ENCODE data around the gene PLXNA4. TPM values are rescaled to one million over a fixed set of nuclear protein-coding genes. Genes with fewer than 3 reads are reported as not detected.

Gene PLXNA4
- polyA plus RNA-seq, 2 of the 4 experiments (the other 2 are of a cell fraction), result 0.12 to 0.34 TPM

DNA sequence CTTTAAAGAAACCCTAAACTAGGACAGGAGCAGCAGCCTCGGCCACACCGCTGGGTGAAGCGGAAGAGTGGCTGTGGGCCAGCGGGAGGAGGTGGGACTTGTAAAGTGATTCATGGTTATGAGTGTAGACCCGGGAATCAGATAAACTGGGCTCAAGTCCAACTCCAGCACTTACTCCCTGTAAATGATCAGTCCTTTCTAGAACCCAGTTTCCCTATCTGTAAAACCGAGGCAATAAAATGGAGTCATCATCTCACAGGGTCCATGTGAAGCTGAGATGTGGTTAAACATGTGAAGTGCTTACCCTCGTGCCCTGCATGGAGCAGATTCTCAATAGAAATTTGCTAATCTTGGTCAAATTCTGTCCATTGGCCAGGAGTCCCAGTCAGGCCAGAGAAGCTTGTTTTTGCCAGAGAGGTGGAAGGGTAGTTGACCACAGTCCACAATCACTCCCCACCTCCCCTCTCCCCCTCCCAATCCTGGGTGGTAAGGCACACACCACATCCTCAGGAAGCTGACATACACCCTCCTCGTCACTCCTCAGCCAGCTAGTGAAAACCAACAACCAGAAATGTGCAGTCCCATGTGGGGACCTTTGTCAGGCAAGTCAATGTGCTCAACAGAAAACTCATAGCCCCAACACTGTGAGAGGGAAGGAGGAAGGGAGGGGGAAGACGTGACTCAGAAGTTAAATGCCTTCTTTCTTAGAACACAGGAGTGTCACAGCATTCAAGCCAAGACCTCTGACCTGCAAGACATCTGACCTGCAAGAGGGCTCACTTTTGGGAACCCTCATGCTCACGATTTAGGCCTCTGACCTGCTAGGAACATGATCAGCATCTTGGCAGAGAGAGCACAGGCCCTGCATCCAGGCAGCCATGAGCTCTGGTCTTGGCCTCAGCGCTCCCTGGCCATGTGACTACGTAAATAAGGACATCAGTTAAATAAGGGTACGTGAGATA lies 145.1 kb downstream of the PLXNA4 start:
- TF ChIP-seq EHF (CRISPR knock-in tag; IDR thresholded peaks at IDR 0.05) (no peak), EHMT2 (IDR thresholded peaks at IDR 0.05; ENCODE audit: low read depth) (no peak), CHD4 (IDR thresholded peaks at IDR 0.05; ENCODE audit: borderline replicate concordance) (no peak)
- TF ChIP-seq, protein P1, sequence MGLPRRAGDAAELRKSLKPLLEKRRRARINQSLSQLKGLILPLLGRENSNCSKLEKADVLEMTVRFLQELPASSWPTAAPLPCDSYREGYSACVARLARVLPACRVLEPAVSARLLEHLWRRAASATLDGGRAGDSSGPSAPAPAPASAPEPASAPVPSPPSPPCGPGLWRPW (IDR thresholded peaks at IDR 0.05), result no peak
- TF ChIP-seq, protein P2, sequence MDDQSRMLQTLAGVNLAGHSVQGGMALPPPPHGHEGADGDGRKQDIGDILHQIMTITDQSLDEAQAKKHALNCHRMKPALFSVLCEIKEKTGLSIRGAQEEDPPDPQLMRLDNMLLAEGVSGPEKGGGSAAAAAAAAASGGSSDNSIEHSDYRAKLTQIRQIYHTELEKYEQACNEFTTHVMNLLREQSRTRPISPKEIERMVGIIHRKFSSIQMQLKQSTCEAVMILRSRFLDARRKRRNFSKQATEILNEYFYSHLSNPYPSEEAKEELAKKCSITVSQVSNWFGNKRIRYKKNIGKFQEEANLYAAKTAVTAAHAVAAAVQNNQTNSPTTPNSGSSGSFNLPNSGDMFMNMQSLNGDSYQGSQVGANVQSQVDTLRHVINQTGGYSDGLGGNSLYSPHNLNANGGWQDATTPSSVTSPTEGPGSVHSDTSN (IDR thresholded peaks at IDR 0.05), result no peak
- Histone ChIP-seq H3K4me1 (peaks cover 5% of the 10 kb centered on the region; the same call in 2 of the 3 replicates), H3K27ac (no peak overlapping the region), H3K9me3 (no peaks in the 10 kb centered on the region), H3K4me3 (no peak overlapping the region), H3K4me2 (peak overlapping the region; percentile 36; the same call in 1 of the 3 replicates)
- 30% methylated on average over 13 of the region's 13 CpGs for WGBS (ENCODE audit: missing lambda C conversion rate)
- POLR2A ChIA-PET, result no interaction called here
- CTCF ChIA-PET, result interaction anchor here (1.2 to 1.4 kb wide), 2 partner anchors 28 to 113 kb away, joined by 3 to 4 read pairs; no protein-coding TSS in a partner anchor
- FAIRE-seq, result no peak
- peak; percentile 36 to 39 for DNase-seq (ENCODE audit: low read depth in 1 of 2, low spot score in 1 of 2)
- ATAC-seq, result peak; percentile 55 to 85; a peak in 4 of 6 replicates

DNA sequence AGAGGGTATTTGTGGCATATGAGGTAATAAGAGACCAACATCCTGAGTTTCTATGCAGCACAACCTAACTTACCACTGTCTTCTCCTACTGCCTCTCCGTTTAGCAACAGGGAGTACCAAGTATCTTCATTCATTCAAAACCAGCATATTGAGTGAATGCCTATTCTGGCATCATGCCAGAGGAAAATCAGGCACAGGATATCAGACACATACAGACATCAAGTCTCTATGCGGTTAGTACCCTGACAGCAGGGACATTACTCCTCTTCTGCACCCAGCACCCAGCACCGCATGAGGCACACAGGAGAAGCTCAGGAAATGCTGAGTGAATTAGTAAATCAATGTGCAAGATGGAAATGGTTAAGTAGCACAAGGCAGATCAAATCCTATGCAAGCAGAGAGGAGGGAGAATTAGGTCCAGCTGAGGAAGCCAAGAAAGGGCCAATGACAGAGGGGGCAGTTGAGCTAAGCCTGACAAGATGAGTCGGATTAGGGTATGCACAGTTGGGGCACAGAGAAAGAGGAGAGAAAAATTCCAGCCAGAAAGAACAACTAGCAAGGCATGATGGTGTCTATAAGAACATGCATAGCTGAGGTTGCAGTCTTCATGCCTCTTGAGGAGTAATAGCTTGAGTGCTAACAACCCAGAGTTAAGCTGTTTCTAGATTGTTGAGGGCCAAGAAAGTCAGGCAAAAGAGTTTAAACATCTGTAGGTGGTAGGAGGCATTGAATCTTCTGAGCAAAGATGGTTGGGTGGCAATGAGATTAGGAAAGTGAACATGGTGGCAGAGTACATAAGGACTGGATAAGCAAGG lies 146.0 kb downstream of the PLXNA4 start:
- WGBS (ENCODE audit: missing lambda C conversion rate), result 74% methylated on average over 4 of the region's 4 CpGs
- CTCF ChIA-PET, result interaction anchor here (1.2 to 1.4 kb wide), 2 partner anchors 27 to 112 kb away, joined by 3 to 4 read pairs; no protein-coding TSS in a partner anchor
- DNase-seq (ENCODE audit: low read depth in 1 of 2, low spot score in 1 of 2) (no peak), ATAC-seq (no peak; a peak in 1 of 6 replicates), FAIRE-seq (no peak)
- TF ChIP-seq ESRRA (IDR thresholded peaks at IDR 0.05; ENCODE audit: borderline replicate concordance, low read length) (no peak), BHLHE40 (IDR thresholded peaks at IDR 0.05; ENCODE audit: low read depth, low read length) (no peak), HDAC2 (IDR thresholded peaks at IDR 0.05) (no peak), RFX5 (IDR thresholded peaks at IDR 0.05) (no peak), HOXB13 (CRISPR knock-in tag; IDR thresholded peaks at IDR 0.05; ENCODE audit: low read depth) (no peak), JUN (IDR thresholded peaks at IDR 0.05) (no peak)
- TF ChIP-seq, protein P3, sequence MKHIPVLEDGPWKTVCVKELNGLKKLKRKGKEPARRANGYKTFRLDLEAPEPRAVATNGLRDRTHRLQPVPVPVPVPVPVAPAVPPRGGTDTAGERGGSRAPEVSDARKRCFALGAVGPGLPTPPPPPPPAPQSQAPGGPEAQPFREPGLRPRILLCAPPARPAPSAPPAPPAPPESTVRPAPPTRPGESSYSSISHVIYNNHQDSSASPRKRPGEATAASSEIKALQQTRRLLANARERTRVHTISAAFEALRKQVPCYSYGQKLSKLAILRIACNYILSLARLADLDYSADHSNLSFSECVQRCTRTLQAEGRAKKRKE (CRISPR knock-in tag; IDR thresholded peaks at IDR 0.05; ENCODE audit: low read depth), result no peak
- no peak overlapping the region for H3K4me2 ChIP-seq
- H3K9me3 ChIP-seq, result no peaks in the 10 kb centered on the region
- peaks cover 5% of the 10 kb centered on the region; the same call in 2 of the 3 replicates for H3K4me1 ChIP-seq
- H3K4me3 ChIP-seq, result no peak overlapping the region
- POLR2A ChIA-PET, result no interaction called here
- H3K27ac ChIP-seq, result no peak overlapping the region

DNA sequence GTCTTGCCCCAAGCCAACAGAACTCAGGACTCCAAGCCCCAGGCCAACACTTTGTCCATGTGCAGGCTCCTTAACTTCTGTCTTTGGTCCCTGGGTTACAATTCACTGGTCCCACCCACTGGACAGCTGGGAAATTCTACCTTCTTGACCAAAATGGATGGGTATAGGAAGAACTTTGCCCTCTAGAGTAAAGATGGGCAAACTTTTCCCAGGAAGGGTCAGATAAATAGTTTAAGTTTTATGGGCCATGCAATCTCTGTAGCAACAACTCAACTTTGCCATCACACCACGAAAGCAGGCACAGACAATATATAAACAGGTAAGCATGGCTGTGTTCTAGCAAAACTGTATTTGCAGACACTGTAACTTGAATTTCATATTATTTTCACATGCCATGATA lies 147.1 kb downstream of the PLXNA4 start:
- ATAC-seq (no peak), DNase-seq (ENCODE audit: low read depth in 1 of 2, low spot score in 1 of 2) (no peak), FAIRE-seq (no peak)
- Histone ChIP-seq H3K4me2 (no peak overlapping the region), H3K27ac (no peak overlapping the region), H3K4me1 (peaks cover 5% of the 10 kb centered on the region; the same call in 2 of the 3 replicates), H3K4me3 (no peak overlapping the region), H3K9me3 (no peaks in the 10 kb centered on the region)
- no peak for TF ChIP-seq CHD4 (IDR thresholded peaks at IDR 0.05; ENCODE audit: borderline replicate concordance)
- TF ChIP-seq KDM5A (IDR thresholded peaks at IDR 0.05), result no peak
- no peak for TF ChIP-seq HEYL (CRISPR knock-in tag; IDR thresholded peaks at IDR 0.05)
- no peak for TF ChIP-seq ZC3H11A (IDR thresholded peaks at IDR 0.05)
- TF ChIP-seq JUN (IDR thresholded peaks at IDR 0.05), result no peak
- TF ChIP-seq, protein P4, sequence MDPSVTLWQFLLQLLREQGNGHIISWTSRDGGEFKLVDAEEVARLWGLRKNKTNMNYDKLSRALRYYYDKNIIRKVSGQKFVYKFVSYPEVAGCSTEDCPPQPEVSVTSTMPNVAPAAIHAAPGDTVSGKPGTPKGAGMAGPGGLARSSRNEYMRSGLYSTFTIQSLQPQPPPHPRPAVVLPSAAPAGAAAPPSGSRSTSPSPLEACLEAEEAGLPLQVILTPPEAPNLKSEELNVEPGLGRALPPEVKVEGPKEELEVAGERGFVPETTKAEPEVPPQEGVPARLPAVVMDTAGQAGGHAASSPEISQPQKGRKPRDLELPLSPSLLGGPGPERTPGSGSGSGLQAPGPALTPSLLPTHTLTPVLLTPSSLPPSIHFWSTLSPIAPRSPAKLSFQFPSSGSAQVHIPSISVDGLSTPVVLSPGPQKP (IDR thresholded peaks at IDR 0.05; ENCODE audit: low read depth, low read length), result no peak
- no peak for TF ChIP-seq CEBPB (IDR thresholded peaks at IDR 0.05)
- TF ChIP-seq CBX2 (IDR thresholded peaks at IDR 0.05; ENCODE audit: borderline replicate concordance, low read depth), result no peak
- TF ChIP-seq, protein P5, sequence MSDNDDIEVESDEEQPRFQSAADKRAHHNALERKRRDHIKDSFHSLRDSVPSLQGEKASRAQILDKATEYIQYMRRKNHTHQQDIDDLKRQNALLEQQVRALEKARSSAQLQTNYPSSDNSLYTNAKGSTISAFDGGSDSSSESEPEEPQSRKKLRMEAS (IDR thresholded peaks at IDR 0.05), result no peak
- TF ChIP-seq RAD21 (conservative IDR thresholded peaks at IDR 0.05 in 1 of 2, IDR thresholded peaks at IDR 0.05 in 1 of 2), result no peak
- no peak for TF ChIP-seq EHMT2 (IDR thresholded peaks at IDR 0.05; ENCODE audit: low read depth)
- TF ChIP-seq POLR2AphosphoS2 (conservative IDR thresholded peaks at IDR 0.05; ENCODE audit: low read length), result no peak
- TF ChIP-seq MYC (IDR thresholded peaks at IDR 0.05; ENCODE audit: borderline replicate concordance, low read length), result no peak
- WGBS (ENCODE audit: missing lambda C conversion rate), result 33% methylated on average over 1 of the region's 1 CpG
- ChIA-PET CTCF (no interaction called here), POLR2A (no interaction called here)

All from A549 (cell line).